ENCODE results near the gene C22orf31. TPM values are rescaled to one million over a fixed set of nuclear protein-coding genes. Genes with fewer than 3 reads are reported as not detected.

The C22orf31 gene
- total and polyA plus RNA-seq, 2 donors (not counting 3 experiments of a cell fraction or from before 2014, with no cell fraction given), result not detected

GRCh38 chr22:29110946-29111345 lies 49.3 kb upstream of the C22orf31 start:
- H3K4me1 ChIP-seq (ENCODE audit: control insufficient read depth, extremely low read depth, insufficient read depth, low read length), result no peaks in the 10 kb centered on the region
- H3K9ac ChIP-seq (replicated peaks; ENCODE audit: extremely low read depth, insufficient read depth, low read length), result no peak overlapping the region
- H3K27ac ChIP-seq (ENCODE audit: insufficient read depth, low read depth, low read length), result no peak overlapping the region
- no peaks in the 10 kb centered on the region for H4K20me1 ChIP-seq (replicated peaks; ENCODE audit: control insufficient read depth, extremely low read depth, insufficient read depth, low read length)
- FAIRE-seq (no peak), DNase-seq (ENCODE audit: low read depth, low spot score) (no peak)
- ChIA-PET POLR2A (no interaction called here), CTCF (interaction anchor here (2.1 kb wide), 1 partner anchor 43 kb away, joined by 5 read pairs; no protein-coding TSS in a partner anchor)
- no peak overlapping the region for H3K4me3 ChIP-seq (replicated peaks in 1 of 3; ENCODE audit: insufficient read depth in 1 of 3, low read depth in 1 of 3, low read length in 3 of 3)
- no peaks in the 10 kb centered on the region for H3K36me3 ChIP-seq (ENCODE audit: control insufficient read depth in 2 of 2, extremely low read depth in 1 of 2, insufficient read depth in 2 of 2, low read length in 2 of 2)
- no peak overlapping the region for H3K4me2 ChIP-seq (ENCODE audit: insufficient read depth, low read length)
- no peaks in the 10 kb centered on the region for H3K9me3 ChIP-seq (replicated peaks; ENCODE audit: control insufficient read depth, insufficient read depth, low read length)
- no peaks in the 10 kb centered on the region for H3K79me2 ChIP-seq (ENCODE audit: control insufficient read depth, insufficient read depth, low read length)
- TF ChIP-seq POLR2A (IDR thresholded peaks at IDR 0.05; ENCODE audit: low read depth, low read length) (no peak), FOS (IDR thresholded peaks at IDR 0.05; ENCODE audit: borderline replicate concordance, insufficient read depth, low read length) (no peak), CTCF (IDR thresholded peaks at IDR 0.05; ENCODE audit: extremely low read depth in 1 of 2, insufficient read depth in 1 of 2, low read depth in 1 of 2, low read length in 2 of 2) (no peak), GATA2 (IDR thresholded peaks at IDR 0.05; ENCODE audit: insufficient read depth, insufficient read length, low read depth, low read length) (no peak), MYC (IDR thresholded peaks at IDR 0.05; ENCODE audit: low read depth, low read length) (no peak), EZH2 (IDR thresholded peaks at IDR 0.05; ENCODE audit: borderline replicate concordance, low read depth, low read length, severe bottlenecking) (no peak), JUN (IDR thresholded peaks at IDR 0.05; ENCODE audit: borderline replicate concordance, insufficient read depth, insufficient read length, low read depth) (no peak), MAX (IDR thresholded peaks at IDR 0.05; ENCODE audit: insufficient read depth, insufficient read length) (no peak), POLR2AphosphoS5 (IDR thresholded peaks at IDR 0.05; ENCODE audit: insufficient read depth, low read depth, low read length) (no peak)
- no peaks in the 10 kb centered on the region for H3K9me1 ChIP-seq (replicated peaks; ENCODE audit: control insufficient read depth, extremely low read depth, insufficient read depth, low read length)
- intact Hi-C loops (cut with micrococcal nuclease) (no loop called here), dilution Hi-C loops (cut with MboI; ENCODE audit: extremely low pct_ligation_motif_present, low sequenced_read_pairs) (no loop called here)
- no peak overlapping the region for H2AFZ ChIP-seq (ENCODE audit: low read depth, low read length)
- no TSS peak for BruUV-seq (replicated peaks)
- peaks cover 2 to 7% of the 10 kb centered on the region in 2 experiments for H3K27me3 ChIP-seq (ENCODE audit: control insufficient read depth in 2 of 2, insufficient read depth in 2 of 2, low read length in 2 of 2)
